NCI-H446 treated with DMSO at 0.1 percent for 48 hours (cell line): Measurements from ENCODE around the gene RTL5.

Experiments used
- DNase-seq: peaks from one replicate; lab custom pipeline; 2025; lab: John Stamatoyannopoulos, UW

Gene RTL5

GRCh38 chrX:72108666-72109065, 23.0 kb downstream of the RTL5 start:
- DNase-seq = no peak

GRCh38 chrX:72107841-72108595, 23.7 kb downstream of the RTL5 start:
- DNase-seq = no peak

GRCh38 chrX:72107320-72107719, 24.4 kb downstream of the RTL5 start:
- no peak for DNase-seq

- no peak for DNase-seq
These were observed 26.3 kb downstream of the RTL5 start for GRCh38 chrX:72105436-72105835.

GRCh38 chrX:72102760-72103159, 29.0 kb downstream of the RTL5 start:
- DNase-seq = no peak

GRCh38 chrX:72102126-72102525, 29.6 kb downstream of the RTL5 start:
- DNase-seq = no peak

- DNase-seq = no peak
These were observed 30.1 kb downstream of the RTL5 start for GRCh38 chrX:72101597-72102037.

GRCh38 chrX:72100824-72101351, 30.8 kb downstream of the RTL5 start:
- no peak for DNase-seq

GRCh38 chrX:72100051-72100755, 31.5 kb downstream of the RTL5 start:
- no peak for DNase-seq

GRCh38 chrX:72097098-72097497, 34.6 kb downstream of the RTL5 start:
- DNase-seq = no peak

- no peak for DNase-seq
These were observed 36.3 kb downstream of the RTL5 start for GRCh38 chrX:72095370-72095769.

- DNase-seq = no peak
These were observed 36.8 kb downstream of the RTL5 start for GRCh38 chrX:72094894-72095293.

GRCh38 chrX:72089254-72089653, 42.5 kb downstream of the RTL5 start:
- DNase-seq = no peak

GRCh38 chrX:72088761-72089160, 43.0 kb downstream of the RTL5 start:
- DNase-seq = no peak

- no peak for DNase-seq
These were observed 44.7 kb downstream of the RTL5 start for GRCh38 chrX:72086995-72087394.

- no peak for DNase-seq
These were observed 47.6 kb downstream of the RTL5 start for GRCh38 chrX:72084114-72084513.

- DNase-seq = no peak
These were observed 48.4 kb downstream of the RTL5 start for GRCh38 chrX:72083291-72083690.

- DNase-seq = no peak
These were observed 50.0 kb downstream of the RTL5 start for GRCh38 chrX:72081605-72082320.

- DNase-seq = no peak
These were observed 50.9 kb downstream of the RTL5 start for GRCh38 chrX:72080800-72081199.

- no peak for DNase-seq
These were observed 51.6 kb downstream of the RTL5 start for GRCh38 chrX:72080150-72080549.

- DNase-seq = no peak
These were observed 52.1 kb downstream of the RTL5 start for GRCh38 chrX:72079607-72080006.

GRCh38 chrX:72078411-72078810, 53.3 kb downstream of the RTL5 start:
- DNase-seq = no peak
